HEK293 (cell line): ENCODE results near the gene MAP2.

Experiments
- CTCF ChIA-PET: fragments of 350-600 bp; formaldehyde crosslinking; extraction: SDS; loops from one replicate; lab custom pipeline; 2021; ENCODE audit warnings: antibody characterized with exemption; lab: Yijun Ruan, JAX
- POLR2A ChIA-PET: fragments of 300-600 bp; formaldehyde crosslinking; extraction: SDS; loops from one replicate; lab custom pipeline; 2020; ENCODE audit warnings: antibody characterized with exemption, inconsistent platforms; lab: Yijun Ruan, JAX
- H3K27ac ChIP-seq: fragments of 200-500 bp; sonication (Bioruptor generic); 2 replicates; pipeline ENCODE4 v1.5.1; 2014; ENCODE audit warnings: low read depth, low read length, control low read depth, inconsistent platforms; ENCODE audit errors: extremely low read depth
- H3K36me3 ChIP-seq, 2 experiments: fragments of 200-500 bp in 1 of 2; sonication (Bioruptor generic) in 1 of 2; 1 replicate in 1 of 2; 2 replicates in 1 of 2; pipeline ENCODE4 v1.5.1; 2014 to 2017; ENCODE audit warnings: inconsistent platforms in 2 of 2, low read length in 2 of 2; ENCODE audit not compliant: control insufficient read depth in 2 of 2, insufficient read depth in 1 of 2
- H3K4me1 ChIP-seq: fragments of 200-500 bp; sonication (Bioruptor generic); 2 replicates; pipeline ENCODE4 v1.5.1; 2014; ENCODE audit warnings: mild to moderate bottlenecking, low read length, inconsistent platforms; ENCODE audit not compliant: control insufficient read depth, insufficient read depth
- H3K4me3 ChIP-seq: 2 replicates; pipeline ENCODE4 v1.5.1; 2011; ENCODE audit warnings: low read depth, mild to moderate bottlenecking, control low read depth, low read length, moderate library complexity
- H3K9me3 ChIP-seq: fragments of 200-500 bp; sonication (Bioruptor generic); 2 replicates; pipeline ENCODE4 v1.5.1; 2014; ENCODE audit warnings: low read depth, low read length, inconsistent platforms; ENCODE audit not compliant: control insufficient read depth, insufficient read depth
- CTCF ChIP-seq: fragments of 450-650 bp; formaldehyde crosslinking; IDR thresholded peaks from 2 replicates; pipeline ENCODE4 v1.5.1; 2016; ENCODE audit warnings: missing biosample characterization, missing genetic modification characterization
- ELK4 ChIP-seq: IDR thresholded peaks from 2 replicates; pipeline ENCODE4 v1.6.1; 2011; ENCODE audit warnings: mild to moderate bottlenecking, low read depth, low read length, borderline replicate concordance
- HOXC10 ChIP-seq: sonication (generic); formaldehyde crosslinking; IDR thresholded peaks from 2 replicates; pipeline ENCODE4 v1.8.1; 2023; ENCODE audit warnings: mild to moderate bottlenecking, missing genetic modification reagents
- IKZF3 ChIP-seq: fragments of 450-650 bp; IDR thresholded peaks from 2 replicates; pipeline ENCODE4 v1.5.0; 2018; ENCODE audit warnings: missing biosample characterization, mild to moderate bottlenecking, missing genetic modification characterization, moderate library complexity
- PBX3 ChIP-seq: sonication (generic); formaldehyde crosslinking; IDR thresholded peaks from 2 replicates; pipeline ENCODE4 v1.8.1; 2022; ENCODE audit warnings: mild to moderate bottlenecking, moderate library complexity, missing genetic modification reagents
- SCRT2 ChIP-seq: fragments of 450-650 bp; formaldehyde crosslinking; IDR thresholded peaks from 2 replicates; pipeline ENCODE4 v1.5.1; 2016; ENCODE audit warnings: missing biosample characterization, missing genetic modification characterization
- ZBTB49 ChIP-seq: fragments of 450-650 bp; formaldehyde crosslinking; IDR thresholded peaks from 2 replicates; pipeline ENCODE4 v1.5.1; 2016; ENCODE audit warnings: missing biosample characterization, missing genetic modification characterization, low read depth
- ZIC2 ChIP-seq: fragments of 450-650 bp; formaldehyde crosslinking; IDR thresholded peaks from 2 replicates; pipeline ENCODE4 v1.5.1; 2016; ENCODE audit warnings: missing biosample characterization, missing genetic modification characterization
- ZNF132 ChIP-seq: fragments of 450-650 bp; formaldehyde crosslinking; IDR thresholded peaks from 2 replicates; pipeline ENCODE4 v1.5.1; 2017; ENCODE audit warnings: missing biosample characterization, missing genetic modification characterization, borderline replicate concordance
- ZNF37A ChIP-seq: fragments of 450-650 bp; IDR thresholded peaks from 2 replicates; pipeline ENCODE4 v1.5.1; 2018; ENCODE audit warnings: missing biosample characterization, missing genetic modification characterization
- ZNF394 ChIP-seq: fragments of 450-650 bp; formaldehyde crosslinking; IDR thresholded peaks from 2 replicates; pipeline ENCODE4 v1.5.1; 2016; ENCODE audit warnings: missing biosample characterization, missing genetic modification characterization, mild to moderate bottlenecking, moderate library complexity, borderline replicate concordance
- ZNF48 ChIP-seq: fragments of 450-650 bp; formaldehyde crosslinking; IDR thresholded peaks from 2 replicates; pipeline ENCODE4 v1.5.1; 2016; ENCODE audit warnings: missing biosample characterization, missing genetic modification characterization
- ZNF529 ChIP-seq: fragments of 450-650 bp; formaldehyde crosslinking; IDR thresholded peaks from 2 replicates; pipeline ENCODE4 v1.5.1; 2017; ENCODE audit warnings: missing genetic modification characterization, missing biosample characterization; ENCODE audit not compliant: insufficient replicate concordance
- ZNF626 ChIP-seq: fragments of 450-650 bp; sonication (Bioruptor Pico); formaldehyde crosslinking; IDR thresholded peaks from 2 replicates; pipeline ENCODE4 v1.5.1; 2018; ENCODE audit warnings: missing biosample characterization, missing genetic modification characterization, inconsistent platforms
- ZNF704 ChIP-seq: fragments of 450-650 bp; formaldehyde crosslinking; IDR thresholded peaks from 2 replicates; pipeline ENCODE4 v1.5.1; 2016; ENCODE audit warnings: missing biosample characterization, missing genetic modification characterization
- ZNF830 ChIP-seq: fragments of 450-650 bp; IDR thresholded peaks from 2 replicates; pipeline ENCODE4 v1.5.0; 2018; ENCODE audit warnings: missing biosample characterization, missing genetic modification characterization, low read depth, mild to moderate bottlenecking, moderate library complexity

Gene MAP2

GRCh38 chr2:209761566-209761965 is 337.7 kb downstream of the MAP2 start (continued):
- TF ChIP-seq IKZF3 (tag by site-specific recombination) = no peak
- no peak for TF ChIP-seq ZNF48 (tag by site-specific recombination)
- TF ChIP-seq ZNF626 = no peak

- ChIA-PET POLR2A (no interaction called here), CTCF (no interaction called here)
- Histone ChIP-seq H3K4me3 (no peak overlapping the region), H3K27ac (no peak overlapping the region), H3K36me3 (no peaks in the 10 kb centered on the region), H3K9me3 (no peaks in the 10 kb centered on the region), H3K4me1 (no peaks in the 10 kb centered on the region)
- TF ChIP-seq PBX3 (CRISPR knock-in tag) (no peak), ZNF37A (tag by site-specific recombination) (no peak), ELK4 (no peak), SCRT2 (tag by site-specific recombination) (no peak), ZNF529 (tag by site-specific recombination) (no peak), HOXC10 (CRISPR knock-in tag) (no peak), ZNF704 (no peak), ZNF132 (tag by site-specific recombination) (no peak), ZBTB49 (tag by site-specific recombination) (no peak), CTCF (tag by site-specific recombination) (no peak), ZIC2 (no peak)
Observed at GRCh38 chr2:209762563-209762962, 338.7 kb downstream of the MAP2 start.

- no peak overlapping the region for H3K4me3 ChIP-seq
- H3K9me3 ChIP-seq = no peaks in the 10 kb centered on the region
- H3K36me3 ChIP-seq = no peaks in the 10 kb centered on the region
- POLR2A ChIA-PET = no interaction called here
- TF ChIP-seq ZNF394 (tag by site-specific recombination) (no peak), ZNF830 (tag by site-specific recombination) (no peak)
- no peaks in the 10 kb centered on the region for H3K4me1 ChIP-seq
- H3K27ac ChIP-seq = no peak overlapping the region
- CTCF ChIA-PET = no interaction called here
Observed at GRCh38 chr2:209763106-209763505, 339.3 kb downstream of the MAP2 start.
